ENCODE results near the gene ADAM23. TPM values are rescaled to one million over a fixed set of nuclear protein-coding genes. Genes with fewer than 3 reads are reported as not detected.
"Not testable (repeated sequence)": the region's sequence is repeated elsewhere in the genome, so short reads cannot be mapped to it uniquely, and the experiment has no call there.

The ADAM23 gene
- 1 to 10 TPM in 2 of 6 donors, under 1 TPM in 3, not detected in 1; 0.15 to 3.5 (median 0.89) TPM for total RNA-seq

DNA sequence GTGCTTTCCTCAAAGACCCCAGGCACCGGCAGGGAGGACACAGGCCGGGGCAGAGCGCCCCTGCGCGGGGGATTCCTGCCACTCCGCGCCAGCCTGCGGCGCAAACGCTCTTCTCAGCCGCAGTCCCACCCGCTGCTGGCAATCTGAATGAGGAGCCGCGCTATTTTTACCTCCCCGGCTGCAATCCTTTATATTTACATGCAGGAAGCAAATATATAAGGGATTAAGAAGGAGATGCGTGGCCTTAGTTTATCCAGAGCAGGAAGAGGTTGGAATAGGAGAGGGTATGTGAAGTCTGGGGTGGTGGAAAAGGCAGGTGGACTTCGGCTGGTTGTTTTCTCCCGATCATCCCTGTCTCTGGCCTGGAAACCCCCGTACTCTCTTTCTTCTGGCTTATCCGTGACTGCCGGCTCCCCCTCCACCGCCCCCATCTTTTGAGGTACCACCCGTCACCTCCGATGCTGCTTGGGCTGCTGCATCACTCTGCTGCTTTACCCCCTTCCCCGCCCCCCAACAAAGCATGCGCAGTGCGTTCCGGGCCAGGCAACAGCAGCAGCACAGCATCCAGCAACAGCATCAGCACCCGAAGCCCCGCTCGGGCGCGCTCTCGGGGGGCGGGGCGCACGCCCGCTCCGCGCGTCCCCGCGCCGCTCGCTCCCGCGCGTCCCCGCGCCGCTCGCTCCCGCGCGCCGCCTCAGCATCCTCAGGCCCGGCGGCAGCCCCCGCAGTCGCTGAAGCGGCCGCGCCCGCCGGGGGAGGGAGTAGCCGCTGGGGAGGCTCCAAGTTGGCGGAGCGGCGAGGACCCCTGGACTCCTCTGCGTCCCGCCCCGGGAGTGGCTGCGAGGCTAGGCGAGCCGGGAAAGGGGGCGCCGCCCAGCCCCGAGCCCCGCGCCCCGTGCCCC, at the start of gene ADAM23:
ADAM23 (plus strand) TSS at position 700 of the 902 bp plus-strand sequence. CDS start 335 bp downstream, outside the sequence.
- peak within 1 kb of the TSS in 3 of 4 donors; percentile 42 to 46 (median 44) for H3K4me3 ChIP-seq
- ATAC-seq (ENCODE audit: low FRiP score in 2 of 2): peak in 1 of 2 donors; percentile 77
- no peak for TF ChIP-seq CTCF (IDR thresholded peaks at IDR 0.05)
- no peak for TF ChIP-seq EP300 (IDR thresholded peaks at IDR 0.05)
- TF ChIP-seq POLR2A (IDR thresholded peaks at IDR 0.05): no peak
- no peak for TF ChIP-seq POLR2AphosphoS5 (IDR thresholded peaks at IDR 0.05)
- H3K27ac ChIP-seq: no peak within 1 kb of the TSS
- peaks cover 13 to 21% (median 14%) of the 10 kb centered on the region in 4 donors for H3K4me1 ChIP-seq
- 1 to 2% methylated on average over 17 to 31 of the region's 81 CpGs for WGBS, 2 donors
- H3K9me3 ChIP-seq: no peaks in the 10 kb centered on the region
- H3K27me3 ChIP-seq: peaks cover 0 to 24% (median 10%) of the 10 kb centered on the region in 4 donors
- DNase-seq: peak in 1 of 2 donors; percentile 86
- H3K36me3 ChIP-seq: no peaks in the 10 kb centered on the region

DNA sequence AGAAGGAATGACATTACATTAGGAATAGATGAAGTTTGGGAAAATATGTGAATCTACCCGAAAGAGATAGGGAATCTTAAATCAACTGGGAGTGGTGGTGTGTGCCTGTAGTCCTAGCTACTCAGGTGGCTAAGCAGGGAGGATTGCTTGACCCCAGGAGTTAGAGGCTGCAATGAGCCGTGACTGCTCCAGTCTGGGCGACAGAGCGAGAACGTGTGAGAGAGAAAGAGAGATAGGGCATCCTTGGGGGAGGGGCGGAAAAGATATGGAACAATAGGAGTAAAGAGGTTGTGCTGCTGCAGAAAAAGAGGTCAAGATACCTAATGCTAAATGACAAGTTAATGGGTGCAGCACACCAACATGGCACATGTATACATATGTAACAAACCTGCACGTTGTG, 47.1 kb upstream of the ADAM23 start:
- no peaks in the 10 kb centered on the region for H3K36me3 ChIP-seq
- H3K4me3 ChIP-seq: no peak overlapping the region
- ATAC-seq (ENCODE audit: low FRiP score in 2 of 2): no peak
- 66 to 73% methylated on average over 7 of the region's 7 CpGs for whole genome bisulfite sequencing, 2 donors
- no peak overlapping the region for H3K27ac ChIP-seq
- H3K9me3 ChIP-seq: no peaks in the 10 kb centered on the region
- TF ChIP-seq POLR2AphosphoS5 (IDR thresholded peaks at IDR 0.05) (no peak), POLR2A (IDR thresholded peaks at IDR 0.05) (no peak), CTCF (IDR thresholded peaks at IDR 0.05) (no peak), EP300 (IDR thresholded peaks at IDR 0.05) (no peak)
- H3K4me1 ChIP-seq: no peaks in the 10 kb centered on the region
- H3K27me3 ChIP-seq: no peaks in the 10 kb centered on the region
- DNase-seq: no peak

DNA sequence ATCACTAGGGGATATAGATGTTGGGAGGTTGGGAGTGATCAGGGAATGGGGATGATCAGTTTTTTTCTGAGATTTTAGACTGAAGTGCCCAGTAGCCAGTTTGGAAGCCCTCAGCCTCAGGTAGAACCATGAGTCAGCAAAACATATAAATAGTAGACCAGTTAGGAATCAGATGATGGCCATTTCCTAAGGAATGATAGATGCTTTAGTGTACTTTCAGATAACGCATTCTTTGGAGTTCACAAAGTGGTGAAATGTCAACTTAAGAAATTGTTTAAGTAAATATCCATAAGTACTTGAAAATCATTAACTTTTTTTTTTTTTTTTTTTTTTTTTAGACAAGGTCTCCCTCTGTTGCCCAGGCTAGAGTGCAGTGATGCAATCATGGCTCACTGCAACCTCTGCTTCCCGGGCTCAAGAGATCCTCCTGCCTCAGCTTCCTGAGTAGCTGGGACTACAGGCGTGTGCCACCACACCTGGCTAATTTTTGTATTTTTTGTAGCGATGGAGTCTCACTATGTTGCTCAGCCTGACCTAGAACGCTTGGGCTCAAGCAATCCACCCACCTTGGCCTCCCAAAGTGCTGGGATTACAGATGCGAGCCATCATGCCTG, 40.3 kb upstream of the ADAM23 start:
- not testable (repeated sequence) for H3K4me1 ChIP-seq; H3K27ac ChIP-seq; H3K4me3 ChIP-seq; H3K36me3 ChIP-seq; H3K9me3 ChIP-seq; ATAC-seq (ENCODE audit: low FRiP score in 2 of 2); H3K27me3 ChIP-seq
- DNase-seq: peak in 1 of 2 donors; percentile 36
- WGBS, 2 donors: 64 to 71% methylated on average over 6 of the region's 6 CpGs

GRCh38 chr2:206408323-206409320, 34.7 kb upstream of the ADAM23 start:
- Histone ChIP-seq H3K27ac (no peak overlapping the region), H3K9me3 (peaks cover 0 to 6% (median 1%) of the 10 kb centered on the region in 4 donors), H3K4me3 (no peak overlapping the region), H3K36me3 (no peaks in the 10 kb centered on the region), H3K27me3 (no peaks in the 10 kb centered on the region), H3K4me1 (no peaks in the 10 kb centered on the region)
- ATAC-seq (ENCODE audit: low FRiP score in 2 of 2) (no peak), DNase-seq (no peak)
- WGBS, 2 donors: 82 to 88% methylated on average over 11 of the region's 11 CpGs
- TF ChIP-seq POLR2AphosphoS5 (IDR thresholded peaks at IDR 0.05) (no peak), POLR2A (IDR thresholded peaks at IDR 0.05) (no peak), CTCF (IDR thresholded peaks at IDR 0.05) (no peak), EP300 (IDR thresholded peaks at IDR 0.05) (no peak)

Measured in upper lobe of left lung (tissue), 6 donors.